Cortex of kidney (tissue), 1 donor: Measurements from ENCODE around the gene TBC1D24.

ENCODE experiments used
- DNase-seq: peaks from one replicate; lab custom pipeline; 2025; lab: John Stamatoyannopoulos, UW

The TBC1D24 gene

GRCh38 chr16:2499454-2499853, 24.5 kb downstream of the TBC1D24 start:
- no peak for DNase-seq

GRCh38 chr16:2499890-2500429, 25.0 kb downstream of the TBC1D24 start:
- no peak for DNase-seq

GRCh38 chr16:2500430-2500917, 25.5 kb downstream of the TBC1D24 start:
- no peak for DNase-seq

- no peak for DNase-seq
Measured at GRCh38 chr16:2500918-2501750, 26.2 kb downstream of the TBC1D24 start.

GRCh38 chr16:2501946-2502895, 27.3 kb downstream of the TBC1D24 start:
- DNase-seq: no peak

GRCh38 chr16:2505695-2506094, 30.8 kb downstream of the TBC1D24 start:
- no peak for DNase-seq

- no peak for DNase-seq
Measured at GRCh38 chr16:2507052-2507659, 32.2 kb downstream of the TBC1D24 start.

- DNase-seq: no peak
Measured at GRCh38 chr16:2507665-2508064, 32.7 kb downstream of the TBC1D24 start.

GRCh38 chr16:2508722-2509400, 33.9 kb downstream of the TBC1D24 start:
- DNase-seq: no peak

GRCh38 chr16:2511128-2511800, 36.3 kb downstream of the TBC1D24 start:
- DNase-seq: no peak

GRCh38 chr16:2511996-2512734, 37.2 kb downstream of the TBC1D24 start:
- no peak for DNase-seq

- DNase-seq: no peak
Measured at GRCh38 chr16:2512735-2513404, 37.9 kb downstream of the TBC1D24 start.

- no peak for DNase-seq
Measured at GRCh38 chr16:2513405-2514332, 38.7 kb downstream of the TBC1D24 start, which contains the start of gene ATP6V0C. Gene ATP6V0C, plus strand, starts transcription at chr16:2513952. Its CDS starts 152 bp downstream, at chr16:2514104.

- DNase-seq: no peak
Measured at GRCh38 chr16:2514333-2515179, 39.6 kb downstream of the TBC1D24 start.

- no peak for DNase-seq
Measured at GRCh38 chr16:2515180-2515851, 40.4 kb downstream of the TBC1D24 start.

GRCh38 chr16:2516391-2517240, 41.7 kb downstream of the TBC1D24 start:
- no peak for DNase-seq
